ENCODE measurements around the gene DDX49. TPM values are rescaled to one million over a fixed set of nuclear protein-coding genes. Genes with fewer than 3 reads are reported as not detected.

Gene DDX49
- polyA plus RNA-seq, 3 donors, result 24.0 to 40.3 (median 27.5) TPM

DNA sequence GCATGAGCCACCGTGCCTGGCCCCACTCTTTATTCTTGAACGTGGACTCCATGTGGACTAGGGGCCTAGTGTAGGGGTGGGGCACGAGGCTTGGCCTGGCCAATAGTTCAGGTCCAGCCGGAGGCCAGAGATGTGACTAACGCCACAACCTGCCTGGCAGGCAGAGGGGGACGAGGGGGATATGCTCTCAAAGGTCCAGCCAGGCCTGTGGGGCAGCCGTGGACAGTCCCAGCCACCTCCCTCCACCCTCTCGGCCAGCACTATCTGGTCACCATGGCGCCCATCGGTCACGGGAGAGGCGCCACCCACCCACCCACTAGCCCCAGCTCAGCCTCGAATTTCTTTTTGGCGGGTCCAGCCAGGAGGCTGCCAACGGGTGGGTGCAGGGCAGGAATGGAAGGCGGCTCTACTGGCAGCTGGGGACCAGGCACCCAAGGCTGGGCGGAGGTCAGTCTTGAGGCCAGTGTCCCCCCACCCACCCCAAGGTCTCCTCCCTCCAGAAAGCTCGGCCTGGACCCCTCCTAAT lies 21.4 kb upstream of the DDX49 start:
- Mint-ChIP-seq H3K36me3 (peaks cover 34 to 44% of the 10 kb centered on the region in 2 donors), H3K4me1 (peaks cover 14% of the 10 kb centered on the region), H3K27ac (no peak overlapping the region), H3K27me3 (ENCODE audit: low read depth in 3 of 3) (peaks cover 27 to 43% (median 33%) of the 10 kb centered on the region in 3 donors), H3K4me3 (no peak overlapping the region), H3K9me3 (peaks cover 0 to 7% (median 4%) of the 10 kb centered on the region in 7 donors)
- H3K4me3 ChIP-seq (replicated peaks in 1 of 3; ENCODE audit: low read depth in 2 of 3, low read length in 3 of 3), result no peak overlapping the region
- H2AFZ ChIP-seq (ENCODE audit: insufficient read depth, low read depth, low read length, poor library complexity, severe bottlenecking), result no peak overlapping the region
- H3K4me2 ChIP-seq (replicated peaks; ENCODE audit: extremely low read depth, low read length, poor library complexity, severe bottlenecking), result no peak overlapping the region
- peaks cover 0 to 5% of the 10 kb centered on the region in 2 donors for H3K9me3 ChIP-seq (replicated peaks in 1 of 2; ENCODE audit: control insufficient read depth in 1 of 2, insufficient read depth in 1 of 2, low read length in 2 of 2)
- no peak overlapping the region for H3K9ac ChIP-seq (ENCODE audit: insufficient read depth, low read length, poor library complexity, severe bottlenecking)
- H3K79me2 ChIP-seq (ENCODE audit: insufficient read depth, low read length), result no peaks in the 10 kb centered on the region
- TF ChIP-seq, protein P1, sequence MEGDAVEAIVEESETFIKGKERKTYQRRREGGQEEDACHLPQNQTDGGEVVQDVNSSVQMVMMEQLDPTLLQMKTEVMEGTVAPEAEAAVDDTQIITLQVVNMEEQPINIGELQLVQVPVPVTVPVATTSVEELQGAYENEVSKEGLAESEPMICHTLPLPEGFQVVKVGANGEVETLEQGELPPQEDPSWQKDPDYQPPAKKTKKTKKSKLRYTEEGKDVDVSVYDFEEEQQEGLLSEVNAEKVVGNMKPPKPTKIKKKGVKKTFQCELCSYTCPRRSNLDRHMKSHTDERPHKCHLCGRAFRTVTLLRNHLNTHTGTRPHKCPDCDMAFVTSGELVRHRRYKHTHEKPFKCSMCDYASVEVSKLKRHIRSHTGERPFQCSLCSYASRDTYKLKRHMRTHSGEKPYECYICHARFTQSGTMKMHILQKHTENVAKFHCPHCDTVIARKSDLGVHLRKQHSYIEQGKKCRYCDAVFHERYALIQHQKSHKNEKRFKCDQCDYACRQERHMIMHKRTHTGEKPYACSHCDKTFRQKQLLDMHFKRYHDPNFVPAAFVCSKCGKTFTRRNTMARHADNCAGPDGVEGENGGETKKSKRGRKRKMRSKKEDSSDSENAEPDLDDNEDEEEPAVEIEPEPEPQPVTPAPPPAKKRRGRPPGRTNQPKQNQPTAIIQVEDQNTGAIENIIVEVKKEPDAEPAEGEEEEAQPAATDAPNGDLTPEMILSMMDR (IDR thresholded peaks at IDR 0.05), result no peak
- 94% methylated on average over 5 of the region's 18 CpGs for WGBS (ENCODE audit: insufficient coverage)
- intact Hi-C loops (cut with micrococcal nuclease), result no loop called here
- H3K4me1 ChIP-seq (ENCODE audit: control insufficient read depth in 1 of 2, insufficient read depth in 2 of 2, low read length in 2 of 2), result peaks cover 4 to 10% of the 10 kb centered on the region in 2 donors
- H3K36me3 ChIP-seq (replicated peaks in 1 of 2; ENCODE audit: control insufficient read depth in 1 of 2, insufficient read depth in 2 of 2, low read length in 2 of 2), result peaks cover 34 to 37% of the 10 kb centered on the region in 2 donors
- DNase-seq, result no peak
- peaks cover 3 to 36% of the 10 kb centered on the region in 2 donors for H3K27me3 ChIP-seq (ENCODE audit: control insufficient read depth in 2 of 2, insufficient read depth in 2 of 2, low read length in 2 of 2)
- H3K27ac ChIP-seq (ENCODE audit: low read depth in 1 of 2, low read length in 2 of 2), result no peak overlapping the region
- H4K20me1 ChIP-seq (ENCODE audit: insufficient read depth, low read length), result peaks cover 35% of the 10 kb centered on the region

DNA sequence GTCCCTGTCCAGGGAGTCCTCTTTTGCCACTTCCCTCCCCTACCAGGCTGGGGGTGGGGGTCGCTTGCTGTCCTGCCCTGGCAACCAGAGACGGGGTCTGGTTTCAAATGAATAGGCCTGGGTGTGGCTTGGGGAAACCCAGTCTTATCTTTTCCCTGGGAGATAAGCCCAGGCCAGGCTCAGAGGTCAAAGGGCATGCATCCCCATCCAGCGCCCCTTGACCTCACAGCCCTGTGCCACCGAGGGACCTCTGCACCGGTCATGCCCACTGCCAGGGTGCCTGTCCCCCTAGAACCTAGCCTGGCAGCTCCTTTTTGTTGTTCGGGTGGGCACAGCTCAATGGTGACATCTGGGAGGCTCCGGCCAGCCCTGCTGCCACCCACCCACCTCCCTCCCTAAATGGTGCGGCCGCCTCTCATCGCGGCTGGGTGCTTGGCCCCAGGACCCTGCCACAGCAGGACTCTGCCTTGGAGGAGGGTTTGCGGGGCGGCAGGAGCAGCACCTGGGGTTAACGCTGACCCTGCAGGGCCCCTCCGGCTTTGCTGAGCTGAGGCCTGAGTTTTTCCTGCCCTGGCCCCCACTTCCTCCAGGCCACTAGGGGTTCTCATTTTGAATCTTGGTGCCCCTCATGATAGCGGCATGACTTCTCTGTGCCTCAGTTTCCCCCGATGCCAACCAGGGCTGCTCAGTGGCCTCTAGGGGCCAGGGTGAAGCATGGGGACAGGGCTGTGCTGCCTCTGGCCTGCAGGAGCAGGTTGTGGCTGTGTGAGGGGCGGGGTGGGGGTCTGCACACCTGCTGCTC lies 20.7 kb upstream of the DDX49 start:
- Histone ChIP-seq H3K27me3 (ENCODE audit: control insufficient read depth in 2 of 2, insufficient read depth in 2 of 2, low read length in 2 of 2) (peaks cover 3 to 30% of the 10 kb centered on the region in 2 donors), H3K27ac (ENCODE audit: low read depth in 1 of 2, low read length in 2 of 2) (no peak overlapping the region), H3K9me3 (replicated peaks in 1 of 2; ENCODE audit: control insufficient read depth in 1 of 2, insufficient read depth in 1 of 2, low read length in 2 of 2) (peaks cover 0 to 5% of the 10 kb centered on the region in 2 donors), H2AFZ (ENCODE audit: insufficient read depth, low read depth, low read length, poor library complexity, severe bottlenecking) (no peak overlapping the region), H3K4me1 (ENCODE audit: control insufficient read depth in 1 of 2, insufficient read depth in 2 of 2, low read length in 2 of 2) (peaks cover 4 to 10% of the 10 kb centered on the region in 2 donors), H3K4me2 (replicated peaks; ENCODE audit: extremely low read depth, low read length, poor library complexity, severe bottlenecking) (no peak overlapping the region), H3K4me3 (replicated peaks in 1 of 3; ENCODE audit: low read depth in 2 of 3, low read length in 3 of 3) (no peak overlapping the region), H3K36me3 (replicated peaks in 1 of 2; ENCODE audit: control insufficient read depth in 1 of 2, insufficient read depth in 2 of 2, low read length in 2 of 2) (peaks cover 41 to 44% of the 10 kb centered on the region in 2 donors), H3K79me2 (ENCODE audit: insufficient read depth, low read length) (no peaks in the 10 kb centered on the region), H3K9ac (ENCODE audit: insufficient read depth, low read length, poor library complexity, severe bottlenecking) (no peak overlapping the region), H4K20me1 (ENCODE audit: insufficient read depth, low read length) (peaks cover 35% of the 10 kb centered on the region)
- H3K9me3 Mint-ChIP-seq, result peaks cover 0 to 8% (median 4%) of the 10 kb centered on the region in 7 donors
- peaks cover 25 to 37% (median 26%) of the 10 kb centered on the region in 3 donors for H3K27me3 Mint-ChIP-seq (ENCODE audit: low read depth in 3 of 3)
- H3K4me1 Mint-ChIP-seq, result peaks cover 14% of the 10 kb centered on the region
- peaks cover 39 to 50% of the 10 kb centered on the region in 2 donors for H3K36me3 Mint-ChIP-seq
- H3K4me3 Mint-ChIP-seq, result no peak overlapping the region
- intact Hi-C loops (cut with micrococcal nuclease), result no loop called here
- TF ChIP-seq, protein P1 (IDR thresholded peaks at IDR 0.05), result no peak
- no peak overlapping the region for H3K27ac Mint-ChIP-seq
- DNase-seq, result no peak
- 93% methylated on average over 15 of the region's 18 CpGs for WGBS (ENCODE audit: insufficient coverage)
